ENCODE data around the gene PIK3CD.
"Not testable (repeated sequence)": the region's sequence is repeated elsewhere in the genome, so short reads cannot be mapped to it uniquely, and the experiment has no call there.

PIK3CD gene

DNA sequence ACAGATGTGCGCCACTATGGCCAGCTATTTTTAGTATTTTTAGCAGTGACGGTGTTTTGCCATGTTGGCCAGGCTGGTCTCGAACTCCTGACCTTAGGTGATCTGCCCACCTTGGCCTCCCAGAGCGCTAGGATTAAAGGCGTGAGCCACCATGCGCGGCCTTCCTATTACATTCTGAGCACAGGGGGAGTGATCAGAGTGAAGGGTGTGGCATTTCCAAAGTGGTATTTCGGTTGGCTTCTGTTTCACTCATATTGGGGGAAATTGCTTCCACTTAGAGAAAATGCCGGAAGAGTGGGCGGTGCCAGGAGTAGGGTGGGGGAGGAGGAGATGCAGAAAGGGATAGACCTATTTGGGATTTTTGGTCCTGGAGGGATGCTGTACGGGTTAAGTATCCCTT lies 4.3 kb downstream of the PIK3CD start:
- no peak for DNase-seq

DNA sequence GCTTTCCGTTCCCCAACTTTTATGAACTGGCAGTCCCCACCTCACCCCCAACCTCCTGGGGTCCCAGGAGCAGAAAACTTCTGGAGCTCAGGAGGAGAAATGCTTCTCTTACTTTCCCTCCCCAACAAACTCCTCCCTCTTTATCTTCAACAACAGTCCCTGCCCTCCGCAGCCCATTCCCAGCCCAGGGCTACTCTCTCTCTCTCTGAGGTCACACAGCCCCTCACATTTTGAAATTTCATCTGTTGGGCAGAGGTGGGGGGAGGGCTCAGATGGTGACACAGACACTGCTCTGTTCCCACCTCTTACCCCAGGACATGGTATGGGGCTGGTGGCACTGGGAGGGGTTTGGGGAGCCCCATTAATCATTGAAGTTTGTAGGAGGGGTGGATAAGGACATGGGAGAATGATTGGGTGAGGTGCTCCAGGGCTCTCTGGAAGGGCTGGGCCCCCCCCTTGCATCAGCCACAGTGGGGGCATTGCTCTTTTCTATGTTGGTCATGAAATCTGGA lies 6.0 kb downstream of the PIK3CD start:
- no peak for DNase-seq

DNA sequence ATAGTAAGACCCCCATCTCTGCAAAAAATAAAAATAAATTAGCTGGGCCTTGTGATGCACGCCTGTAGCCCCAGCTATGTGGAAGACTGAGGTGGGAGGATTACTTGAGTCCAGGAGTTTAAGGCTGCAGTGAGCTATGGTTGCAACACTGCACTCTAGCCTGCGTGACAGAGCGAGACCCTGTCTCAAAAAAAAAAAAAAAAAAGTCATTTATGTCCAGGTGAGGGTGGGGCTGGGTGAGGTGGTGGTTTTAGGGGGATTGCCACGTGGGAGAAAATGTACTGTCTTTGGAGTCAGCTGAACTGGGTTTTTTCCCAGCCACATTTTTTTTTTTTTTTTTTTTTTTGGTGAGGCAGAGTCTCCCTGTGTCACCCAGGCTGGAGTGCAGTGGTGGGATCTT lies 6.7 kb downstream of the PIK3CD start:
- DNase-seq: no peak

DNA sequence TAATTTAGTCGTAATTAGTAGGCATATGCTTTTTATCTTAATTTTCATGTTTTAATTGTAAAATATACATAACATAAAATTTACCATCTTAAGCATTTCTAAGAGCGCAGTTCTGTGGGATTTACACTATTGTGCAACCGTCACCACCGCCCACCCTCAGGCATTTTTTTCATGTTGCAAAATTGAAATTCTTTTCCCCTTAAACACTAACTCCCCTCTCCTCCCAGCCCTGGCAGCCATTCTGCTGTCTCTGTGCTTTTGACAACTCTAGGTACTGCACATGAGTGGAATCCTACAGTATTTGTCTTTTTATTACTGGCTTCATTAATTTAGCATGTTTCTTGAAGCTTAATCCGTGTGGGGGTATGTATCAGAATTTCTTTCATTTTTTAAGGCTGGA lies 7.8 kb downstream of the PIK3CD start:
- no peak for DNase-seq

DNA sequence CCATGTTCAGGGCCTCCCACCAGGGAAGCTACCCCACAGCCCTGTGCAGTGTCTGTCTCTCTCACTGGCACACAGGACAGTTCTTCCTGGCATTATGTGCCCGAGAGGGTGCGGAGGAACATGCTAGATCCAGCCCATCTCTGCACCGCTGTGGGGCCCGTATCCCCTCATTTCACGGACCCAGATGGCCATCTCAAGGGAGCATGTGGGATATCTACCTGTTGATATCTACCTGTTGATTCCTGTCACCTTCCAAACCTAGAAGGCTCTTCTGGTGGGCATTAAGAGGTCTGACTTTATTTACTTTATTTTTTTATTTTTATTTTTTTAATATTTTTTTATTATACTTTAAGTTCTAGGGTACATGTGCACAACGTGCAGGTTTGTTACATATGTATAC lies 11.7 kb downstream of the PIK3CD start:
- DNase-seq: no peak

DNA sequence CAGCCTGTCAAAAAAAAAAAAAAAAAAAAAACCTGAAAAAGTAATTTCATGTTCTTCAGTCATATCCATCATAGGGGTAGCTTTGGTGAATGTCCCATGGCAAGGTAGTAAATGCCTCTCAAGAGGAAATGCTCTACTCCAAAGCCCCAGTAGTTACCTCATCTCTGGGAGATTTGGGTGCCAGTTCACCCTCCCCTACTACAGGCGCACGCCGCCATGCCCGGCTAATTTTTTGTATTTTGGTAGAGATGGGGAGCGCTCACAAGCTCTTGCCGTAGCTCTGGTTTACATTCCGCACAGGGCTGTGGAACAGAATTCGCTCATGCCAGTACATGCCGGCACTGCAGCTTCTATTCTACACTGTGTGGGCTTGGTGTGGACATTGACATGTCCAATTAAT lies 13.7 kb downstream of the PIK3CD start:
- DNase-seq: no peak

DNA sequence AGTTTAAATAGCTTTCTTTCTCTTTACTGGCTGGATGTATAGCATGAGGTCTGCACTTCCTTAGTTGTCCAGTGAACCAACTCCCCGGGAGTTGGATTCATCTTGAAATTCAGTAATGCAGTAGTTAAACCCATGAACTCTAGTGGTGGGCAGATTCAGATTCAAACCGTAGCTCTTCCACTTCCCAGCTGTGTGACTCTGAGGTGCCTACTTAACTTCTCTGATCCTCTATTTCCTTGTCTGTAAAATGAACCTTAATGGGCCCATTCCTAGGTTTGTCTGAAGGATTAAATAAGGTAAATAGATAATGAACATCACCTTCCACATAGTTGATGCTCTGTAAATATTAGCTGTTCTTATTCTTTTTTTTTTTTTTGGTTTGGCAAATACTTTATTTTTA lies 16.5 kb downstream of the PIK3CD start:
- no peak for DNase-seq

DNA sequence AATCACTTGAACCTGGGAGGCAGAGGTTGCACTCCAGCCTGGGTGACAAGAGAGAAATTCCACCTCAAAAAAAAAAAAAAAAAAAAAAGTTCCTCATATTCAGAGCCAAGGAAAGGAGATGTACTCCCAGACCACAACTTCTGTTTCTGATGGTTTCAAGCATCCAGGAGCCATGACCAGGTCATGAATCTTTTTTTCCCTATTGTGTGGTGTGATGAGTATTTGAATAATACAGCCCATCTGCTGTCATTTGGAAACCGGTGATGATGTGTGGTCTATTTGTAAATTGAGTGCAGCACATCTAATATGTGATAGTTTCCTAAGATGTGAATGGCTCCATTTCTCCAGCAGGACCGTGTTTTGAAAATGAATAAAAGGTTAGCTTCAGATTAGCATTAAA lies 18.6 kb downstream of the PIK3CD start:
- DNase-seq: no peak

DNA sequence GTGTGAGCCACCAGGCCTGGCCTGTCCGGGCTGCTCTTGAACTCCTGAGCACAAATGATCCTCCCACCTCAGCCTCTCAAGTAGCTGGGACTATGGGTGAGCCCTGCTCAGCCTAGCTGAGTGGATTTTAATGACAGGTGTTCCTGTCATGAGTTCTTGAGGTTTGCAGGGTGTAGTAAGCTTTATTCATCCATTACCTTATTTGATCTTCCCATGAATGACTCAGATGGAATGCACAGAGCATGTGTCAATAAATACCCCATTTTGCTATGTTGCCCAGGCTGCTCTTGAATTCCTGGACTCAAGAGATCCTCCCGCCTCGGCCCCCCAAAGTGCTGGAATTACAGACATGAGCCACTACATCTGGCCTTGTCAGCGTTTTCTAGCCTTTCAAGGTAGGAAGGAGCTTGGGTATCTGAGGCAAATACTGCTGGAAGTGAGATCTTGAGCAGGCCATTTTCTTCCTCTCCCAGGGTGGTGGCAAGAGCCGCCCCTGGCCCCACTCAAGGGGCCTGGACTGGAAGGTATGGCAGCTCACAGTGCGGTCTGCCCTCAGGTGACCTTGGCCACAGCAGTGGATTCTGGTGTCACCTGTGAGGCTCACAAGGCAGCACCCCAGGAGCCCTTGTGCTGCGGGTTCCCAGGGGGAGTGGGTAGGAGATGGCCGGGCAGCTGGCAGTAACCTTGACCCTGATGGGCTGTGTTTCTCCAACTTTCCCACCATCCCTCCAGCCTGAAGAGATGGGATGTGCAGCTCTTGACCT lies 20.0 kb downstream of the PIK3CD start:
- no peak for DNase-seq

DNA sequence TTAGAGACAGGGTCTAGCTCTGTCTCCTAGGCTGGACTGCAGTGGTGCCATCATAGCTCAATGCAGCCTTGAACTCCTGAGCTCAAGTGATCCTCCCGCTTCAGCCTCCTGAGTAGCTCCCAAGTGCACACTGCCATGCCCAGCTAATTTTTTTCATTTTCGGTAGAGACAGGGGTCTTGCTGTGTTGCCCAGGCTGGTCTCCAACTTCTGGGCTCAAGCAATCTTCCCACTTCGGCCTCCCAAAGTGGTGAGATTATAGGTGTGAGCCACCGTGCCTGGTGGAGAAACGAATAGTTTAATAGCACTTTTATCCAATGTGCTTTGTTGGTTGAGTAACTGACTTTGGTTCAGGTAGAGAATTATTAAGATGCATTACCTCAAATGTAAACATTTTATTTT lies 20.9 kb downstream of the PIK3CD start:
- DNase-seq: no peak

DNA sequence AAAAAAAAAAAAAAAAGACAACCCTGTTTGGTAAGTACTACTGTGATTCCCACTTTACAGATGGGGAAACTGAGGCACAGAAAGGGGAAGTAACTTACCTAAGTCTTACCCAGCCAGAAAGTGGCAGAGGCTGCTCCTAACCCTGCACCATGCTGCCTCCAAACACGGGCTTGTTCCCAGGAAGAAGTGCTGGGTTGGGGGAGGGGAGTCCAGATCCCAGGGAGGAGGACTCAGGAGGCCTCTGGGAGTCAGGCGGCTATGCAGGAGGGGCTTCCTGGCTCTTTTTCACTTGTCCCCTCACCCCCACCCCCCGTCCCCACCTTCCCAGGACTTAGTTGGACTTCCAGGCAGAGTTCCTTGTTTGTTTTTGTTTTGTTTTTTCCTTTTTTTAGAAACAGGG lies 23.9 kb downstream of the PIK3CD start:
- DNase-seq: no peak

DNA sequence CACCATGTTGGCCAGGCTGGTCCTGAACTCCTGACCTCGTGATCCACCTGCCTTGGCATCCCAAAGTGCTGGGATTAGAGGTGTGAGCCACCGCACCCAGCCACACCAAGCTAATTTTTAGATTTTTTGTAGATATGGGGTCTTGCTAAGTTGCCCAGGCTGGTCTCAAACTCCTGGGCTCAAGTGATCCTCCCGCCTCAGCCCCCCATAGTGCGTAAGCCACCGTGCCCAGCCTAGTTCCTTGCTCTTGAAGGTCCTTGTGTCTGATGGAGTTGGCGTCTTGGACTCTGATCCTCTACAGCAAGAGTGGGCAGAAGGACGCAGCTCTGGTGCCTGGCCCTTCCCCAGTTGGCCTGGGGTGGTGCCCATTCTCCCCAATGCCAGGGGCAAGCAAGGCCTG lies 24.6 kb downstream of the PIK3CD start:
- not testable (repeated sequence) for DNase-seq

DNA sequence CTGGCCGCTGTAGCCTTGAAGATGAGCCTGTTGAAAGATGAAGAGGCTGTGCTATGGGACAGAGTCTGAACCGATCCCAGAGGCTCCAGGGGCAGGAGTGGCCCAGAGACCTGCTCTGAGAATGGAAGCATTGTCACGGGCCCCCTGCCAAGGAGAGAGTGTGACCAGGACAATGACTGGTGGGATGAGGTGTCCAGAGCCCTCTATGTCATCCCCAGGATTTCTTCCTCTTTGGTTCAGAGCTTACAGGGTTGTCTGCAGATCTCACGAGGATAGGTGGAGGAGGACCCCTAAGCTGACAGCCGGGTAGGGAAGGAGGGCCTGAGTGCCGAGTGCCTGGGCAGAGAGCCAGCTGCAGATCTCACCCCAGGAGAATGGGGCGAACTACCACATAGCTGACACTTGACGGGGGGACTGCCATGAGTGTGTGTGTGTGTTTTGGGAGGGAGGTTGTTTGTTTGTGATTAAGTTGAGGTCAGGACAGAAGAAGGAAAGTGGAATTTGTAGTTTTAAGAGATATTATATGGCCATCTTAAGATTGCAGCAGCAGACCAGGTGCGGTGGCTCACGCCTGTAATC lies 25.4 kb downstream of the PIK3CD start:
- DNase-seq: no peak

DNA sequence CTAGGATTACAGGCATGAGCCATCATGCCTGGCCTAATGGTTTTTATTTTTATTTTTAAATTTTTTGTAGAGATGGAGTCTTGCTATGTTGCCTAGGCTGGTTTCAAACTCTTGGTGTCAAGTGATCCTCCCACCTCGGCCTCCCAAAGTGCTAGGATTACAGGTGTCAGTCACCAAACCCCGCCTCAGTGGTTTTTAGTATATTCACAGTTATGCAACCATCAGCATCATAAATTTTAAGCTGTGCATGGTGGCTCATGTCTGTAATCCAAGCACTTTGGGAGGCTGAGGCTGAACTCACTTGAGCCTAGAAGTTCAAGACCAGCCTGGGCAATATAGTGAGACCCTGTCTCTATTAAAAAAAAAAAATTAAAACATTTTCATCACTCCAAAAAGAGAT lies 28.6 kb downstream of the PIK3CD start:
- no peak for DNase-seq

DNA sequence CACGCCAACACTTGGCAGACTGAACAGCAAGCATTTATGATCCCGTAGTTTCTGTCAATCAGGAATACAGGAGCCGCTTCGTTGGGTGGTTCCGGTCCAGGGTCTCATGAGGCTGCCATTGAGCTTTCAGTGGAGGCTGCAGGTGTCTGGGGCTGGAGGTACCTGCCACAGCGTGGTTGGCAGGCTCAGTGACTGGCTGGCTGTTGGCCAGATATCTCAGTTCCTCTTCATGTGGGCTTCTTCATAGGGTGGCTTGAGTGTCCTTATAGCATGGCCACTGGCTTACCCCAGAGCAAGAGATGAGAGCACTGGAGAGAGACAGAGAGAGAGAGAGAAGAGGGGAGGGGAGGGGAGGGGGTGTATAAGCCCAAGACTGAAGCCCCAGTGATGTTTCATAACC lies 29.3 kb downstream of the PIK3CD start:
- DNase-seq: no peak

DNA sequence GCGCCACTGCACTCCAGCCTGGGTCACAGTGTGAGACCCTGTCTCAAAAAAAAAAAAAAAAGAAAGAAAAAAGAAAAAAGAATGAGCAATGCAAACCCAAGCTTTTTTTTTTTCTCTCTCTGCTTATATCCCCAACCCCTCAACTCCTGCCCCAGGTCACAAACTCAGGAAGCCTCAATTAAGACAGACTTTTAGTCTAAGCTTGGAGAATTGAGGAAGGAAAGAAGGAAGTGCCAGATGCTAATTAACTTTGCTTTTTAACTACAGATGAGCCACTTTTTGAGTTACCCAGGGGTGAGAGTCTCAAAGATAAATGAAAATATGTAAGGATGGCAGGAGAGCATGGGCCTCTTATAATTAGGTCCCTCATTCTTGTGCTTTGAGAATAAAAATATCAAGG lies 33.3 kb downstream of the PIK3CD start:
- no peak for DNase-seq

DNA sequence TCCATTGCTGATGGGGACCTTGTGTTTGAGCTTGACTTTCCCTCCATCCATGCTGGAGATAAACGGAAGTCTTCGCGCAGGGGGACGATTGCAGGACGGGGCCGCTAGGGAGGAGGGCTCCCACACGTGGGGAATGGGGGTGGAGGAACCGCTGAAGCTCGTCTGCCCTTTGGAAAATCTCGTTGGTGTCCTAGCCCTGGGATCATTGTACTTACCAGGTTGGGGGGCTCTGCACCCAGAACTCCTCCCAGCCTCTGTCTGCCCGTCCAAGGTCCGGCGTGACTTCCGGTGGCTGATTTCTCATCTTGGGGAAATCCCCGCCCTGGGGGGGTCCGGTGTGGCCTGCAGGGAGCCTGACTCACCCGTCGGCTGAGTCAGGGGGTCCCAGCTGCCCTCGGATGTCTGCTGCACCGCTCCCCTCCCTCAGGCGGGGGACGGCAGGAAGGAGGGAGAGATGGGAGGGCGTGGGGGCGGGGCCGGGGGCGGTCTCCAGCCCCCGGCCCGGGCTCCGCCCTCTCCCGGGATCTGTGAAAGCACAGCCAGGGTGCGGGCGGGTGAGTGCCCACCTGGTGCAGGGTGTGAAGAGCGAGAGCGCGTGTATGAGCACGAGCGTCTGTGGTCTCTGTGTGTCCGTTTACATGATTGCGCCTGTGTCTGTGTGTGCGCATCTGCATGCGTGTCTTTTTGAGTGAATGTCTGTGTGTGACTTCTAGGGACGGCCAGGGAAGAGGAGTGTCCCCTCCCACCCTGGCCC lies 35.8 kb downstream of the PIK3CD start:
- peak; percentile 73 for DNase-seq

DNA sequence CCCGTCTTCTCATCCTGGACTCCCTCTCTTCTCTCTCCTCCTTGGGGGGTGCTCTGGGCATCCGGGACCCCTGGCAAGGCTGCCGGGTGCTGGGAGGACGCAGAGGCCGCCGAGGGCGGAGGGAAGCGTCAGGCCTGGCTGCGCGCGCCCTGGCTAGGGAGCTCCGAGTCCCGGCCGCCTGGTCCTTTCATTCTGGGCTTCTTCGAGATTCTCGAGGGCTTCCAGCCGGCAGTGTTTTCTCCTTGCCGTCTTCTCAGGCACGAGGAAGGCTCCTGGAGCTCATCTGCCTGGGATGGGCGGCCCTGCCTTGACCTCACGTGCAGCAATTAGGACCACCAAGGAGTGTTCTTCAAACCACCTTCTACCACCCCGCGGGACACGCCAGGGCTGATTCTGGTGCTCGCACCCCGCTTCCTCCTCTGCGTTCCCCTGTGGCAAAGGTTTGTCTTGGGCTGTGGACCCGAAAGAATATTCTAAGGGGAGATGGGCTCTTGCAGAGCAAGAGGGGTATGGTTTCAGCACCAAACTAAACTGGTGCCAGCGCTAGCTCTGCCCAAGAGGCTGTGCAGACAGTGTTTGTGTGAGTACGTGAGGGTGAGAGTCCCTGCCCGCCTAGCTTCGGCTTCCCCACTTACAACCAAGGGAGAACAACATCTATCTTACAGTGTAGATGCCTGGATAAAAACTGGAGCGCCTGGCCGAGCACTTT lies 36.5 kb downstream of the PIK3CD start:
- DNase-seq: no peak

DNA sequence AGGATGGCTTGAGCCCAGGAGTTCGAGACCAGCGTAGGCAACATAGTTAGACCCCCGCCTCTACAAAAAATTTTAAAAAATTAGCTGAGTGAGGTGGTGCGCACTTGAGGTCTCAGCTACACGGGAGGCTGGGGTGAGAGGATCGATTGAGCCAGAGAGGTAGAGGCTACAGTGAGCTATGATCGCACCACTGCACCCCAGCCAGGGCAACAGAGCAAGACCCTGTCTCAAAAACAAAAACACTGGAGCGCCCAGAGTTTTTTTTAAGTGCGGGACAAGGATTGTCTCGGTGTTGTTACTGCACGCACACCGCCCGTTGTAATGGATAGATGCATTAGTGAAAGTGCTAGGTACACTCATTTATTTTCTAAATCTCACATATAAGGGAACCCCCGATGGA lies 37.1 kb downstream of the PIK3CD start:
- DNase-seq: no peak

DNA sequence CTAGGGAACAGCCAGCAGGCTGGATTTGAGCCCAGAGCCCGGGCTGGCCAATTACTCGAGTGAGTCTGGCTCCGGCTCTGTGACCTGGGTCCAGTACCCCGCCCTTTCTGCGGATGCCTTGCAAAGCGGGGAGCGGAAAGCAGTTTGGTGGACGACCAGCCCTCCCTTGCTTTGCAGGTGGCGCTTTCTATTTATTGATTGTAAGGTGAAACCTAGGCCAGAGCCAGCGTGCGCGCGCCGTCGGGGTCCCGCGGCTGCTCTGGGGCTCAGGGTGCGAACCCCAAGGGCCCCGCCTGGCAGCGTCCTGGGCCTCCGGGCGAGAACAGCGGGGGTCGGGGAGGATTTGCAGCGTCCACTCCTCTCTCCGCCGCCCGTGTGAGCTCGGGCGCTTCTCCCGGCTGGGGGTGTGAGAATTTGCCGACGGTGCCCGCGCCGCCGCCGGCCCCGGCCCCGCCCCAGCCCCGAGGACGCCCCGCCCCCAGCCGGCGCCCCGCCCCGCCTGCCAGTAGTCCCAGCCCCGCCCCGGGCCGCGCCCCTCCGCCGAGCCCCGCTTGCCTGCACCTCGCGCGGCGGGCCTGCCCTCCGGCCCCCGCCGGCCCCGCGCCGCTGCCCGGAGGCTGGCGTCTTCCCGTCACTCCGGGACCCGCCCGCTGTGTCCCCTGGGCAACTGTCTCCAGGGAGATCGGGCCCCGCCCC lies 37.6 kb downstream of the PIK3CD start:
- peak; percentile 77 for DNase-seq

DNA sequence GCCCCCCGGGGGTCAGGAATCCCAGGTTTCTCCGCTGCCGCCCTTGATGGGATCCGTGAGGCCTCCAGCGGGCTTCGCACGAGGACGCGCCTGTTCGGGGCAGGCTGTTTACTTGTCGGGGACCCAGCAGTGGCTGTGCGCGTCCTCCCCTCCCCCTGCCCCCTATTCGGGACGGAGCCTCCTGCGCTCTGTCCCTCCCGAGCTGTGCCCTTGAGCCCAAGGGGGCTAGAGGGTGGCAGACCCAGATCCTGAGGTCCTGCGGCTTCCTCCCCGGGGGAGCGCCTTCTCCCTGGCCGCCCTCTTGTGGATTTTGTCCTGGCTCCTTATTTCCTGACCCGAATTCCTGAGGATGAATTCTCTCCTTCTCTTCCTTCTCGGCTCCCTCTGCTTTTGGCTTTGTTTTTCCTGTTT lies 38.4 kb downstream of the PIK3CD start:
- DNase-seq: no peak

DNA sequence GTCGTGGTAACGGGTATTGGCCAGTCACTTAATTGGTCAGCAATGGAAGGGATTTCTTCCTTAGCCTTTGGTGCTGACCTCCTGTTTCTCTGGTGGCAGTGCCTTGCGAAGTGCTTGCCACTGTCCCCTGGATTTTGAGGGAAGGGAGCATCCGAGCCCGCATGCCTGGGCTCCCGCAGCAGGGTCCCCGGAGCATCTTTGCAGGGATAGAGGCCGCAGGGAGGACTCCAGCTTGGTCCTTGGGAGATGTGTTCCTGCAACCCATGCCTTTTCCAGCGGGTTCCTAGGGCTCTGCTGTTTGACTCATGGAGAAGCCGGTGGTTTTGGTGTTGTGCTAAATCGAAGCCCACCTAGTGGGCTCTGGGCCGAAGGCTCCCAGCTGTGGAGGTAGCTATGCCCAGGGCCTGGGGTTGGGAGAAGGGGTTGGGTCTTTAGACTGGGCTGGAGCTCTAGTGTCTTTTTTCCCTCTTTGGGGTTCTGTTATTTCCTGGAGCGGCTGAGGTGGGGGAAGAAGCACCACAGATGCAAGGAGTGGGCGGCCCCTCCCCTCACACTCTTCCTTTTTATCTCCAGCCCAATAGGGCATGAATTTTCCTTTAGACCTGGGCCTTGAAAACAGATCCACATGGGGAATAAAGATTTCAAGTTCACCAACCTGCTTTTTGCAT lies 39.0 kb downstream of the PIK3CD start:
- DNase-seq: no peak

All from CD4-positive, alpha-beta T cell treated with Interferon gamma for 1 hour (primary cell).